Muscle layer of duodenum (tissue), 2 donors: ENCODE results near the gene TSPAN5.

Source experiments
- H3K27ac ChIP-seq: one replicate; pipeline ENCODE4 v1.7.0; 2013; ENCODE audit warnings: mild to moderate bottlenecking, low read length
- H3K27me3 ChIP-seq: one replicate; pipeline ENCODE4 v1.7.0; 2013; ENCODE audit warnings: low read depth, mild to moderate bottlenecking, control low read depth, low read length
- H3K36me3 ChIP-seq, 2 donors: one replicate each; pipeline ENCODE4 v1.7.0; 2013; ENCODE audit warnings: low read length in 2 of 2, control low read depth in 1 of 2, mild to moderate bottlenecking in 1 of 2; ENCODE audit not compliant: insufficient read depth in 2 of 2, control insufficient read depth in 1 of 2
- H3K4me1 ChIP-seq, 2 donors: one replicate each; pipeline ENCODE4 v1.7.0; 2013; ENCODE audit warnings: low read length in 2 of 2, mild to moderate bottlenecking in 2 of 2, control low read depth in 1 of 2, moderate library complexity in 1 of 2; ENCODE audit not compliant: insufficient read depth in 2 of 2, control insufficient read depth in 1 of 2
- H3K4me3 ChIP-seq, 2 donors: one replicate each; pipeline ENCODE4 v1.7.0; 2013; ENCODE audit warnings: low read length in 2 of 2, low read depth in 1 of 2, mild to moderate bottlenecking in 1 of 2
- H3K9me3 ChIP-seq, 2 donors: one replicate each; pipeline ENCODE4 v1.7.0; 2013; ENCODE audit warnings: low read length in 2 of 2, control low read depth in 1 of 2, mild to moderate bottlenecking in 1 of 2; ENCODE audit not compliant: control insufficient read depth in 1 of 2
- donor health status: healthy.

The TSPAN5 gene

DNA sequence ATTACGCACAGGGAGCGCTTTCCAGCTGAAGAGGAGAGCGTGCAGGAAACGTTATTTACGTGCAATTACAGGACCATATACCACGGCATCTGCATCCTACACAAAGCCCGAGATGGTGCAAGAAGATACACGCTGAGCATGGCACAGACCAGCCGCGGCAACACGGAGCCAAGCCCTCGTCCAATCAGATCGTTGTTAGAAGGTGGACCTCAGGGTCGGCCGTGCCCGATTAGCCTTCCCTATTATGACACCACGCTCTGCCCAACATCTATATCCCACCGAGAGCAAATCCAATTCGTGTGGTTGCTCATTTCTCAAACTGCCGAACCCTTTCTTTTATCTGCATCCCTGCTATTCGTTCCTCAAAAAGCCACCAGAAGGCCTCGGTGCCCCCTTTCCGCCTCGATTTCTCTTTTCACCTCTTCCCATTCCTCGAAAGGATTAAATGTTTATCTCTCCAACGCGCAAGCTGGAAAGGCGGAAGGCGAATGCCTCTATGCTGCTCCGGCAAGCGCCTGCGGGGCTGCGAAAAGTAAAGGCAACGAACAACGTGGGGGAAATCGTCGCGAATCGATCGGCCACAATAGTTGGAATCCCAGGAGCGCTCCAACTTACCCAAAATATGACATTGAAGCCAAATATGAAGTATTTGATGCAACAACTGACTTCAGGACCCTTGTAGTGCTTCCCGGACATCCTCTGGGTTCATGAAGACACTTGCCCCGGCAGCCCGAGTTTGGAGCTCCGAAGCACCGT is 702 bp downstream of the TSPAN5 start:
- Histone ChIP-seq H3K27me3 (no peaks in the 10 kb centered on the region), H3K4me1 (peaks cover 5 to 32% of the 10 kb centered on the region in 2 donors), H3K4me3 (peak overlapping the region; percentile 87 to 92), H3K27ac (no peak overlapping the region), H3K9me3 (no peaks in the 10 kb centered on the region), H3K36me3 (peaks cover 0 to 5% of the 10 kb centered on the region in 2 donors)

DNA sequence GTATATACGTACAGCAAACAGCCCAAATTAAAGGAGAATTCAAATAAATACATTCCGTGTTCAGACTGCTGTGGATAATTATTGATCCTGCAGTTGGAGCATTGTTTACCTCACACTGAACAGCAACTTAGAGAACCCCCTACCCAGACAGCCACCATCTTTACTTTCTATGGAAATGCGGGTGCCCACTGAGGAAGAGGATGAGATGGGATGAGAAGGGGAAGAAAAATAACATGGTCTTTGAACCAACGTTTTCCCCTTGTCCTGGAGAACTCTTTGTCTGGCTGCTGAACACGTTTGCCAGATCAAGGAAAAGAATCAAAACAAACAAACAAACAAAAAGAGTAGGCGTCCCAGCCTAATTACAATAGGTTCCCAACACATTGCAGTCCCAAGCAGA is 1.5 kb downstream of the TSPAN5 start:
- Histone ChIP-seq H3K36me3 (peaks cover 0 to 5% of the 10 kb centered on the region in 2 donors), H3K27me3 (no peaks in the 10 kb centered on the region), H3K4me1 (peaks cover 5 to 32% of the 10 kb centered on the region in 2 donors), H3K9me3 (no peaks in the 10 kb centered on the region), H3K4me3 (peak overlapping the region; percentile 87 to 92), H3K27ac (no peak overlapping the region)

DNA sequence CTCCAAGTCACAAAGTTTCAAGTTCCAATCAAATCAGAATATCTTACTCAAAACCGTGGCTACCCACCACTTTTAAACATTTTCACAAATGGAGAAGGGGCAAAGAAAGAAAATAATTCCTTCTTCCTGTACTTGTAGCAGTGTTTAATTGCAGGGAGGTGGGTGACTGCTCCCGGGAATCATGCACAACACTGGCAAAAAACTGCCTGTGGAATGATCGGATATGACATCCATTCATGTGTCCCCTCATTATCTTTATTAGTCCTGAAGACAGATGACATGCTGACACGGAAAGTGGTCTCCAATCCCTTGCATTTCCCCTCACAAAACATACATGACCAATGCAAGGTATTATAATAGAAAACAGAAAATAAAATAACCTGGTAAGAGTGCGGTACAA is 2.0 kb downstream of the TSPAN5 start:
- no peaks in the 10 kb centered on the region for H3K9me3 ChIP-seq
- H3K27ac ChIP-seq: no peak overlapping the region
- peaks cover 0 to 5% of the 10 kb centered on the region in 2 donors for H3K36me3 ChIP-seq
- H3K4me1 ChIP-seq: peaks cover 5 to 32% of the 10 kb centered on the region in 2 donors
- no peaks in the 10 kb centered on the region for H3K27me3 ChIP-seq
- peak overlapping the region; percentile 87 to 92 for H3K4me3 ChIP-seq

DNA sequence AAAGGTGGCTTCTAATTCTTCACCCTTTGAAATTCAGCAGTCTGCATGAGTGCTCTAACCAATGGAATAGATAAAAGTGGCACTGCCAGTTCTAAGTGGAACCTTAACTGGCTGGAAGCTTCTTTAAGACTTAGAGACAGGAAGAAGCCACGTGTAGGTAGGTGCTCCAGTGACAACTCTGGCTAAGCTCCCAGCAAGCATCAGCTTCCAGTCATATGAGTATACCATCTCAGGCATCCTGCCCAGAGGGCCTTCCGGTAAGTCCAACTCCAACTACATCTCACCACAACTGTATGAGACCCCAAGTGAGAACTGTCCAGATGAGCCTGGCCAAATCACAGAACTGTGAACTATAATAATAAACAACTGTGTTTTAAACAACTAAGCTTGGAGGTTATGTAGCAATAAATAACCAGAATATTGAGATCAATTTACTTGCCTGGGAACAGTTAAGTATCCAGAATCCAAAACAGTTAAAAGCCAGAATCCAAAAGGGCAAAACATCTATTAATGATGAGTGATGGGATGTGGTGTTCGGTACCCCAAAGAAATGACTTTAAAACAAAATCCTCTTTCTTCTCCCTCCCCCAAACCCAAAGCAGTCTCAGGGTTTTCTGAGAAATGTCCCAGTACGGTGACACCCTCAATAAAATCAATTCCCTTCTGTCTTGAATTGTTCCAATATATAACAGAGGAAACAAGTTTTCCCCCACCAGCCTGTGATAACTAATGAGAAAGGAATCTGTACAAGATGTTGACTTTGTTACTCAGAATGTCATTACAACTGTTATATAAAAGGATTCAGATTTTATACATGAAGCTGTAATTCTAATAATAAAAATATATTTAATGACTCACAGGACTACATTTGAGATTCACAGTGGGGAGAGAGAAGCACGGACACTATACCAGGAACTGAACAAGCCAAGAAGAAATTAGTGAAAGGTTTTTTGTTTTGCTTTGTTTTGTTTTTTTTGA is 4.2 kb downstream of the TSPAN5 start:
- peaks cover 0 to 5% of the 10 kb centered on the region in 2 donors for H3K36me3 ChIP-seq
- no peaks in the 10 kb centered on the region for H3K27me3 ChIP-seq
- peaks cover under 1 to 21% of the 10 kb centered on the region in 2 donors for H3K4me1 ChIP-seq
- no peak overlapping the region for H3K4me3 ChIP-seq
- H3K27ac ChIP-seq: peak overlapping the region; percentile 48
- no peaks in the 10 kb centered on the region for H3K9me3 ChIP-seq

DNA sequence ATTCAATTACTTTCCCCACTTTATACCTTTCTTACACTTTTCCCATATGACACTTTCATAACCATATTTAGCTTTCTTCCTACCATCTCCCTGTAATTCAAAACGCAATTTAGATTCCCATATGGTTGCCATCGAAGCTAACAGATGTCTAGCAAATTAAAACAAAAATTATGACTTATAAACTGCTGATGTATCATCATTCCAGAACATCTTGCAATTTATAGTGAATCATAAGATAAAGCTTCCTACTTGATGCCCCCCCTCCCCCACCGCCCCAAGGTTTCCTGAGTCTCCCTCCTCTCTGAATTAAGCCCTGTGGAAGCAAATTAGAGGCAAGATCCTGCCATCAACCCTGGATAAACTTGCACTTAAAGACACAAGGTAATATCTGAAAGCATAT is 5.4 kb downstream of the TSPAN5 start:
- Histone ChIP-seq H3K9me3 (no peaks in the 10 kb centered on the region), H3K27ac (no peak overlapping the region), H3K4me3 (no peak overlapping the region), H3K4me1 (peaks cover 0 to 15% of the 10 kb centered on the region in 2 donors), H3K27me3 (no peaks in the 10 kb centered on the region), H3K36me3 (peaks cover 0 to 5% of the 10 kb centered on the region in 2 donors)

DNA sequence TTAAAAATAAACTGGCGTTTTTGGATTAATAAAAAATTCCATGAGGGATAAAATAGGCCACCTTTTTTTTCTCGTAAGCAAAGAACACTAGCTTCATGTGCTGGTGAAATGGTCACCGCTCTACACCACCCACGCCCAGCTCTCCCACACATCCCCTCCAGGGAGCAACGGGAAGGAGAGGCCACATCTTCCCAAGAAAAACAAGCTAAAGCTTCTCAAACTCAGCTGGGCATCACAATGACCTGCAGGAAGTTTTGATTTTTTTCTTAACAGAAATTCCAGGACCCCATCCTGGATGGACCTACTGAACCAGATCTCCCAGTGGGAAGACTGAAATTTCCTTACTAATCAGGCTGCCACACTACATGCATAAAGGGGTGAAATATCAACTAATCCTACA is 9.8 kb downstream of the TSPAN5 start:
- Histone ChIP-seq H3K9me3 (no peaks in the 10 kb centered on the region), H3K4me1 (no peaks in the 10 kb centered on the region), H3K27ac (no peak overlapping the region), H3K27me3 (no peaks in the 10 kb centered on the region), H3K4me3 (no peak overlapping the region), H3K36me3 (no peaks in the 10 kb centered on the region)

DNA sequence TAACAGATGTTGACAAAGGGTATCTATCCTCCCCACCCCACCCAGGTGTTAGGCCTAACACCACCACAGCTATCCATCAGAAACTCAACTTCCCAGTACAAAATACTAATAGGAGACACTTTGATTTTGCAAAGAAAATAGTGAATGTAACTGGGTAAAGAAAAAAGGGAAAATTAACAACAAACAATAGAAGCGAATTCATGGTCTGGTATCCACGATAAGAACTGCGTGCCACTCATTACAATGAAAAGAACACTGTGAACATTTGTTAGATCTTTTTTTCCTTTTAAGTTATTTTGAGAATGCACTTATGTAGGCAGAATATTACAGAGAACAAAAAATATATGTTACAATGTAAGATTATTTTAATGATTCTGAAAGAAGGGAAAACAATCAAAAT is 12.0 kb downstream of the TSPAN5 start:
- H3K36me3 ChIP-seq: no peaks in the 10 kb centered on the region
- no peaks in the 10 kb centered on the region for H3K4me1 ChIP-seq
- H3K27ac ChIP-seq: no peak overlapping the region
- H3K4me3 ChIP-seq: no peak overlapping the region
- no peaks in the 10 kb centered on the region for H3K27me3 ChIP-seq
- no peaks in the 10 kb centered on the region for H3K9me3 ChIP-seq

DNA sequence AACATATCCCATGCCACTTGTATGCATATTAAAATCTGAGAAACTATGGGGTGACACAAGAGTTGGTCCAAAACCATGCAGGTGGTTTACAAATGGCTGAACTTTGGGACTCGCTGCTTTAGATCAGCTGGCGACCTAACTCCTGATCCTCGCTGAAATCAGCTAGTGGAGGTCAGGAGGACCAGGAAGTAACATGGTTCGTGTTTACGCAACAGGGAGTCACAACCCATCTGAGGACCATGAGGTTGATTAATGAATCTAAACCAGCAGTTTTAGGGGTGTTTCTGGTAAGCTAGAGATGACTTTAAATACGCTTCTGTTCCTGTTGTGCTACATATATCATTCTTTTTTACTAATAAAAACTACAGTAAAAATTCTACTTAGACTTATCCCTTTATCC is 12.9 kb downstream of the TSPAN5 start:
- no peaks in the 10 kb centered on the region for H3K36me3 ChIP-seq
- H3K27me3 ChIP-seq: no peaks in the 10 kb centered on the region
- H3K9me3 ChIP-seq: no peaks in the 10 kb centered on the region
- no peak overlapping the region for H3K27ac ChIP-seq
- H3K4me1 ChIP-seq: no peaks in the 10 kb centered on the region
- no peak overlapping the region for H3K4me3 ChIP-seq

DNA sequence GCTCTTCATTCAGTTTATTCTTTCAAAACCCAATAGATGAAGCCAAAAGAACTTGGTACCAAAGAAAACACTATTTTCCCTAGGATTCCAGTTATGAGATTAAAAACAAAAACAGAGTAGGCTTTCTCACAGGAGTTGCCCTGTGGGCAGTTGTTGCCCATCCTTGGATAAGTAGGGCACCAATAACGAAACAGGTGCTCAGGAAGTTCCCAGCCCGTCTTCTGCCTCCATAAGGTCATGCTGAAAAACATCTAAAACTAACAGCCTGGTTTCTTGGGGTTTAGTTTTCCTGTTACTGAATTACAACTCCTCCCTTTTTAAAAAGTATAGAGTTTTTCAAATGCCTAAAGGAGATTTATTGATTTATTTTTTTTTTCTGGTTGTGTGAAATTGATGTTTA is 14.7 kb downstream of the TSPAN5 start:
- Histone ChIP-seq H3K9me3 (no peaks in the 10 kb centered on the region), H3K4me1 (no peaks in the 10 kb centered on the region), H3K4me3 (no peak overlapping the region), H3K36me3 (no peaks in the 10 kb centered on the region), H3K27ac (no peak overlapping the region), H3K27me3 (no peaks in the 10 kb centered on the region)

DNA sequence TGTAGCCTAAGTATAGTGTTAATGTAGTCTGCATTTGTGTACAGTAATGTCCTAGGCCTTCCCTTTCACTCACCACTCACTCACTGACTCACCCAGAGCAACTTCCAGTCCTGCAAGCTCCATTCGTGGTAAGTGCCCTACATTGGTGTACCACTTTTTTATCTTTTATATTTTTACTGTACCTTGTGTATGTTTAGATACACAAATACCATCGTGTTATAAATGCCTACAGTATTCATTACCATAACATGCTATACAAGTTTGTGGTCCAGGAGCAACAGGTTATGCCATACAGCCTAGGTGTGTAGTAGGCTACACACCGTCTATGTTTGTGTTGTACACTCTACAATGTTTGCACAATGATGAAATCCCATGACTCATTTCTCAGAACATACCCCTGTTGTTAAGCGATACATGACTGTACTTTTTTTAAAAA is 15.4 kb downstream of the TSPAN5 start:
- H3K9me3 ChIP-seq: no peaks in the 10 kb centered on the region
- H3K27me3 ChIP-seq: no peaks in the 10 kb centered on the region
- no peak overlapping the region for H3K4me3 ChIP-seq
- H3K4me1 ChIP-seq: no peaks in the 10 kb centered on the region
- no peaks in the 10 kb centered on the region for H3K36me3 ChIP-seq
- H3K27ac ChIP-seq: no peak overlapping the region

DNA sequence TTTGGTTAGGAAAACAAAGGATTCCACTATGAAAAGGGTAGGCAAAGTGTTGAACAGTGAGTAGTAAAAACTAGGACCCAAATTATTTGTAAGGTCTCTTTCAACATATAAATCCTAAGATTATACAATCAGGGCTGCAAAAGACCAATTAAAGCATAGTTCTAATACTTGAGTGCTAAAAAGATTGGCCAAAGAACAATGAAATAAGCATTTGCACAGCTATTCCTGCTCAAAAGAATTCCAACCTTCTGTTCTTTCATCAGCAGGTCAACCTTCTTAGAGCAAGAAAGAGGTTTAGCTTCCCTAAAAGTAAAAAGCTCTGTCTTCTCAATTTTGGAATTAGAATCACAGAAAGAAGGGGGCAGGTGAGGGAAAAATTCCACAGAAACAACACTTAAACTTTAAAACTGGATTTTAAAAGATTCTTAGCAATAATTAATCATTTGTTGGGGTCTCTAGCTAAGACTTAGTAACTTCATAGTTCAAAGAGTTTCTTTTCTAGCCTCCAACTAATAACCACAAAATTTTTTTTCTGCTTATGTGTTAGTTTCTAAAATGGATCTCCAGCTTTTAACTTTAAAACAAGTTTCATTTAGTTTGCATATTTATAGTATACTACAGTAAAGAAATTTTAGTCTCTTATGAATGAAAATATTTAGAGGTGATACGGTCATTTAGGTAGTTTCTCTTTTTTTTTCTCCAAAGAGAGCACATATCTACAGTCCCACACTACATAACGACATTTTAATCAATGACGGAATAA is 16.3 kb downstream of the TSPAN5 start:
- no peaks in the 10 kb centered on the region for H3K4me1 ChIP-seq
- no peaks in the 10 kb centered on the region for H3K27me3 ChIP-seq
- H3K36me3 ChIP-seq: no peaks in the 10 kb centered on the region
- H3K4me3 ChIP-seq: no peak overlapping the region
- no peak overlapping the region for H3K27ac ChIP-seq
- H3K9me3 ChIP-seq: no peaks in the 10 kb centered on the region
